Glomerular endothelial cell (primary cell): ENCODE results near the gene CAPZB. TPM values are rescaled to one million over a fixed set of nuclear protein-coding genes. Genes with fewer than 3 reads are reported as not detected.

Experiments used
- DNase-seq: peaks from one replicate; pipeline ENCODE4 v3.0.0-alpha.2; 2011; ENCODE audit warnings: low read depth, low spot score; ENCODE audit errors: extremely low read depth
- total RNA-seq: library from RNA; depleted of rRNA; stranded (reverse); fragments of >200 nt; gene quantifications from 2 replicates; pipeline ENCODE4 v1.2.3, GENCODE V29; 2015

Gene CAPZB
- total RNA-seq, 1 donor from 2014 or later: 215 TPM

- DNase-seq: no peak
Observed at GRCh38 chr1:19372136-19372514, 113.2 kb downstream of the CAPZB start.

- DNase-seq: no peak
Observed at GRCh38 chr1:19371226-19372135, 113.9 kb downstream of the CAPZB start.

- no peak for DNase-seq
Observed at GRCh38 chr1:19370453-19371170, 114.7 kb downstream of the CAPZB start.

GRCh38 chr1:19369396-19370090, 115.8 kb downstream of the CAPZB start:
- no peak for DNase-seq

- no peak for DNase-seq
Observed at GRCh38 chr1:19368964-19369363, 116.4 kb downstream of the CAPZB start.

- no peak for DNase-seq
Observed at GRCh38 chr1:19368050-19368449, 117.3 kb downstream of the CAPZB start.

GRCh38 chr1:19367584-19368041, 117.7 kb downstream of the CAPZB start:
- no peak for DNase-seq

- no peak for DNase-seq
Observed at GRCh38 chr1:19366599-19367536, 118.5 kb downstream of the CAPZB start.

GRCh38 chr1:19365721-19366120, 119.6 kb downstream of the CAPZB start:
- DNase-seq: no peak

GRCh38 chr1:19363536-19364152, 121.7 kb downstream of the CAPZB start:
- no peak for DNase-seq

GRCh38 chr1:19361611-19362147, 123.7 kb downstream of the CAPZB start:
- DNase-seq: no peak

GRCh38 chr1:19360843-19361610, 124.3 kb downstream of the CAPZB start:
- no peak for DNase-seq

- no peak for DNase-seq
Observed at GRCh38 chr1:19360432-19360831, 124.9 kb downstream of the CAPZB start.

- no peak for DNase-seq
Observed at GRCh38 chr1:19360016-19360415, 125.3 kb downstream of the CAPZB start.

GRCh38 chr1:19359357-19359756, 126.0 kb downstream of the CAPZB start:
- no peak for DNase-seq

GRCh38 chr1:19358710-19359109, 126.6 kb downstream of the CAPZB start:
- no peak for DNase-seq

GRCh38 chr1:19357299-19357986, 127.9 kb downstream of the CAPZB start:
- no peak for DNase-seq

GRCh38 chr1:19356266-19356665, 129.1 kb downstream of the CAPZB start:
- DNase-seq: no peak
